Activated naive CD4-positive, alpha-beta T cell treated with anti-CD3 and anti-CD28 coated beads, Interleukin-2, amount 50 U/mL, for 72 hours (primary cell): ENCODE results near the gene WFDC1. TPM values are rescaled to one million over a fixed set of nuclear protein-coding genes. Genes with fewer than 3 reads are reported as not detected.
"Not testable (repeated sequence)": the region's sequence is repeated elsewhere in the genome, so short reads cannot be mapped to it uniquely, and the experiment has no call there.

Experiments
- ATAC-seq, 2 donors: fragments of 150-1000 bp; cut with Tn5 transposase; 2 replicates each; pipeline ENCODE4 v1.10.0; 2021; ENCODE audit warnings: mild to moderate bottlenecking in 2 of 2, moderate library complexity in 2 of 2
- DNase-seq, 2 donors: peaks; one replicate each; pipeline ENCODE4 v3.0.0; 2021 to 2022; ENCODE audit warnings: low spot score in 2 of 2
- H3K27ac Mint-ChIP-seq, 2 donors: one replicate each; pipeline ENCODE4 v1.8.0; 2022; ENCODE audit warnings: mild to moderate bottlenecking in 2 of 2, mixed read lengths in 2 of 2
- H3K36me3 Mint-ChIP-seq, 2 donors: one replicate each; pipeline ENCODE4 v1.8.0; 2022; ENCODE audit warnings: mixed read lengths in 2 of 2
- H3K9me3 Mint-ChIP-seq, 2 donors: one replicate each; pipeline ENCODE4 v1.8.0; 2022; ENCODE audit warnings: mixed read lengths in 2 of 2
- total RNA-seq, 2 donors: library from RNA; stranded (reverse); gene quantifications; one replicate each; pipeline ENCODE4 v1.2.3, GENCODE V29; 2022

The WFDC1 gene
- total RNA-seq, 2 donors from 2014 or later, result not detected

- peaks cover 0 to 5% of the 10 kb centered on the region in 2 donors for H3K9me3 Mint-ChIP-seq
- H3K27ac Mint-ChIP-seq, result no peak overlapping the region
- no peak for DNase-seq
- ATAC-seq, result no peak
- H3K36me3 Mint-ChIP-seq, result peaks cover 0 to 4% of the 10 kb centered on the region in 2 donors
Observed at GRCh38 chr16:84330685-84331050, 36.0 kb downstream of the WFDC1 start.

- no peak for ATAC-seq
- H3K9me3 Mint-ChIP-seq, result peaks cover 3 to 12% of the 10 kb centered on the region in 2 donors
- H3K36me3 Mint-ChIP-seq, result peaks cover 4 to 13% of the 10 kb centered on the region in 2 donors
- H3K27ac Mint-ChIP-seq, result no peak overlapping the region
- DNase-seq, result no peak
Observed at GRCh38 chr16:84331998-84332780, 37.5 kb downstream of the WFDC1 start.

DNA sequence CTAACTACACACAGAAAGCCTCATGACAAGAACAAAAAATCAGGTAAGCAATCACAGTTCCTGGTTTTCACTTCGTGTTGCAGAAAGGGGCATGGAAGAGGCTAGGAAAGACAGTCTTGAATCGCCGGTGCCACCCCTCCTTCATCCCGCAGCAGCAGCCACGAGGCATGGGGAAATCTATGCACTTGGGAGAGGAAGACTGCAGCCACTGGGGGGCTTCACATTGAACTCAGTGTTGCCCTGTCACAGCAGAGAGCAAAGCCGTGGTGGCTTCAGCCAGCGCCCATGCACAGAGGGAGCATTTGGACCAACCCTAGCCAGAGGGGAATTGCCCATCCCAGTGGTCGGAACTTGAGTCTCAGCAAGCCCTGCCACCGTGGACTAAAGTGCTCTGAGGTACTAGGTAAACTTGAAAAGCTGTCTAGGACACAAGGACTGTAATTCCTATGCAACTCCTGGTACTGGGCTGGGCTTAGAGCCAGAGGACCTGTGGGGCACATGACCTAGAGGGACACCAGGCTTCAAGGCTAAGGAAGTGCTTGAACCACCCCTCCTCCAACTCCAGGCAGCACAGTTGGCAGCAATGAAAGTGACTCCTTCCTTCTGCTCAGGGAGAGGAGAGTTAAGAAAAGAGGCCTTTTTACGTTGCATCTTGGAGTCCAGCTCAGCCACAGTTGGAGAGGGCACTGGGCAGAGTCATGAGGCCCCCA lies 38.5 kb downstream of the WFDC1 start:
- H3K36me3 Mint-ChIP-seq, result peaks cover 8 to 18% of the 10 kb centered on the region in 2 donors
- DNase-seq (no peak), ATAC-seq (no peak)
- H3K27ac Mint-ChIP-seq, result no peak overlapping the region
- peaks cover 8 to 17% of the 10 kb centered on the region in 2 donors for H3K9me3 Mint-ChIP-seq

DNA sequence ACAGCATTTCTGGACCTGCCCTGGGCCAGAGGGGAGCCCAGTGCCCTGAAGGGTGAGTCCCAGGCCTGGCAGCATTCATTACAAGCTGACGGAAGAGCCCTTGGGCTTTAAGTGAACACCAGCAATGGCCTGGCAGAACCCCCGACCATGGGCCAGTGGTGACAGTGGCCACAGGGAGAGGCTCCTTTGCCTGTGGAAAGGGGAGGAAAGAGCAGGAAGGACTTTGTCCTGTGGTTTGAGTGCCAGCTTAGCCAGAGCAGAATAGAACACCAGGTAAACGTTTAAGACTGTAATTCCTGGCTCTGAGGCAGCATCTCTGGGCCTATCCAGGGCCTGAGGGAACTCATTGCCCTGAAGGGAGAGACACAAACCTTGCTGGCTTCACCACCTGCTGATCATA lies 39.4 kb downstream of the WFDC1 start:
- Mint-ChIP-seq H3K36me3 (peaks cover 8 to 18% of the 10 kb centered on the region in 2 donors), H3K27ac (no peak overlapping the region), H3K9me3 (peaks cover 8 to 17% of the 10 kb centered on the region in 2 donors)
- DNase-seq (no peak), ATAC-seq (no peak)

DNA sequence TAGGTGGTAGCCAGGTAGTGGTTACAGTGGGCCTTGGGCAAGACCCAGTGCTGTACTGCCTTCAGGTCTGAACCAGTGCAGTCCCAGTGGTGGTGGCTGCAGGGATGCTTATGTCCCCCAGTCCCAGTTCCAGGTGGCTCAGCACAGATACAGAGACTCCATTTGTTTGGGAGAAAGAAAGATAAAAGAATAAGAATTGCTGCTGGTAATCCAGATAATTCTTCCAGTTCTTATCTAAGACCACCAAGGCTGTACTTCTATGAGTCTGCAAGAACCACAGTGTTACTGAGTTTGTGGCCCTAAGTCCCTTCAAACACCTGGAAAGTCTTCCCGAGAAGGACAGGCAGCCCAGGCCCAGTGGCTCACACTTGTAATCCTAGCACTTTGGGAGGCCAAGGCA lies 39.8 kb downstream of the WFDC1 start:
- DNase-seq (no peak), ATAC-seq (no peak)
- H3K36me3 Mint-ChIP-seq, result peaks cover 8 to 18% of the 10 kb centered on the region in 2 donors
- no peak overlapping the region for H3K27ac Mint-ChIP-seq
- peaks cover 8 to 17% of the 10 kb centered on the region in 2 donors for H3K9me3 Mint-ChIP-seq

- ATAC-seq, H3K27ac Mint-ChIP-seq, DNase-seq: not testable (repeated sequence)
- Mint-ChIP-seq H3K9me3 (peaks cover 8 to 17% of the 10 kb centered on the region in 2 donors), H3K36me3 (peaks cover 8 to 18% of the 10 kb centered on the region in 2 donors)
Observed at GRCh38 chr16:84337236-84337635, 42.6 kb downstream of the WFDC1 start.

DNA sequence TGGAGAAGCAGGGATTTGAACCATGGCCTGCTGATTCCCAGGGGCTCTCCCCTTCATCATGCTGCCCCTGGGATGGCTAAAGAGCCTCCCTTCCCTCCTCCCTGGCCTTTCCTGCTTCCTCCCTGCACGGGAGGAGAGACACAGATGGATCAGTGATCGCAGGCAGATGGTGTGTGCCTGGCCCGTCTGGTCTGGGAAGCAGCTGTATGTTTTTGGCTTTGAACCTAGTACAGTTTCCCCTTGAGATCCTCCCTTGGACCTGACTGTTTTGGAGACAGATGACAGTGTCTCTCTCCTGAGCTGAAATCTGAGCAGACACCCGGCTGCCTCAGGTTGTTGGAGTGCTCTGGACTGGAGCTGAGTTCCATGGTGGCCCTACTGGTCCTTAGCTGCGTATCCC lies 44.6 kb downstream of the WFDC1 start:
- ATAC-seq (no peak), DNase-seq (no peak)
- no peak overlapping the region for H3K27ac Mint-ChIP-seq
- H3K36me3 Mint-ChIP-seq, result peaks cover 8 to 18% of the 10 kb centered on the region in 2 donors
- H3K9me3 Mint-ChIP-seq, result peaks cover 8 to 17% of the 10 kb centered on the region in 2 donors

DNA sequence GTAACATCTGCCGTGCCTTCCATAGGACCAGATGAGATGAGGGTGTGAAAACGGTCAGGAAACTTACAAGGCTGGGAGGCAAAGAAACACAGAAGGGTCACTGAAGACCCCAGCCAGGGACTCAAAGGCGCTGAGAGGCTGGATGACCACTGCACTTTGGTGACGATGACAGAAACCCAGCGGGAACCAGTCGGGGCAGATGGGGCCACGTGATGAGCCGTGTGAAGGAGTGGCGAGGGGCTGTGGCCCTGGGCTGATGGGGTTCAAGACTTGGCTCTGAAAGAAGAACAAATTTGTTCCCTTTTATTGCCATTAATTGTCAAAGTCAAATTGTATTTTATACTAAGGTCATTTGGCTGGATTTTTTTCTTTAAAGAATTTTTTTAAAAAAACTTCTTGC lies 45.1 kb downstream of the WFDC1 start:
- Mint-ChIP-seq H3K36me3 (peaks cover 8 to 18% of the 10 kb centered on the region in 2 donors), H3K27ac (no peak overlapping the region), H3K9me3 (peaks cover 8 to 17% of the 10 kb centered on the region in 2 donors)

DNA sequence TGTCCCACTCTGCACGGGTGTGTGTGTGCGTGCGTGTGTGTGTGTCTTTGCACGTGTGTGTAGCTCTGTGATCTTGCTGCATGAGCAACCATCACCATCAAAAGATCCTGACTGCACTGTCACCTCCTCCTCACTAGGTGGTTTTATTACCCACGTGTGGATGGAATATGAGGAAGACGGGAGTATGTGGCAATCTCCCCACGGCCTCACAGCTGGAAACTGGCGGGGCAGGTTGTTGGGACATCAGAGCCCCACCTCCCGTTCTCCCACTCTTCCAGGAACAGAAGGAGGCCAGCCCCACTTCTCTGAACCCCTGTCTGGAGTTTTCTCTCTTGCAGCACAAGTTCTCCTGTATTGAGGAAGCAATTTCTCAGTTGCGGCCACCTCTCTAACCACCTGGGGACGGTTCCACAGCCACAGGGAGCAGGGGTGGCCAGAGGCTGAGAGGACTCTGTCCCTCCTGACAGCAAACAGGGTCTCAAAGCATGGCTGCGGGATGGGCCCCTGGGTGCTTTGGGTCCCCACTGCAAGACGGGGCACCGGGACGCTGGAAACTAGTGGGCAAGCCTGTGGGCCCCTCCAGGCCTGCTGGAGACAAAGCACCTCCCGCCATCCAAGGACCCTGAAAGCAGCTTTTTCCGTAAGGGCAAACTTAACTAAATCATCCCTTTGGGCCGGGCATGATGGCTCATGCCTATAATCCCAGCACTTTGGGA lies 45.8 kb downstream of the WFDC1 start:
- no peak for ATAC-seq
- H3K27ac Mint-ChIP-seq, result no peak overlapping the region
- peaks cover 8 to 13% of the 10 kb centered on the region in 2 donors for H3K9me3 Mint-ChIP-seq
- H3K36me3 Mint-ChIP-seq, result peaks cover 8 to 16% of the 10 kb centered on the region in 2 donors
- no peak for DNase-seq

More for the DNA sequence above, 45.1 kb downstream of the WFDC1 start:
- ATAC-seq (no peak), DNase-seq (no peak)

DNA sequence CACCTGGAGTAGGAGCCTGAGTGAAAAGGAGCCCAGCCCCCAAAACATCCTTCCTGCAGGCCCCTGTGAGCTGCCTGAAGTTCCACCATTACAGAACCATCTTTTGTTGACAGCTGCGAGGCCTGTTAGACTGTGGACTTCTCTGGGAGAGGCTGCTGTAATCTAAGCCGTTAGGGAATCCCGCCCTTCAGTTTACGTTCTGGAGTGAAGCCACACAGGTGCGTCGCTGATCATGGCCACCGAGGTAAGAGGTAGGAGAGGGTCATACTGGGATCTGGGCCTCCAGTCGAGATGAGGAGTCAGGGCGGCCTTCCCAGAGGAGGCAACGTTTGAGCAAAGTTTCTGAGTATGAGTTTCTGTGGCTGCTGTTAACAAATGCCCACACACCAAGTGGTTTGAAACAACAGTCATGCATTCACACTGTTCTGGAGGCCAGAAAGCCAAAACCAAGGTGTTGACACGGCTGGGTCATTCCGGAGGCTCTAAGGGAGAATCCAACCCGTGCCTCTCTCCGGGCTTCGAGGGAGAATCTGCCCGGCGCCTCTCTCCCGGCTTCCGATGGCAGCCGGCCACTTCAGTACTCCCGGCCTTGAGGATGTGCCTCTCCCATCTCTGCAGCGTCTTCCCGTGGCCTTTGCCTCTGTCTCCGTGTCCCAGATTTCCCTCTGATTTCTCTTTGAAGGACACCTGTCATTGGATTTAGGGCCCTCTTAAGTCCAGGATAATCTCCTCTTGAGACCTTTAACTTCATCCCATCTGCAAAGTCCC lies 47.0 kb downstream of the WFDC1 start:
- no peak for DNase-seq
- Mint-ChIP-seq H3K36me3 (peaks cover 8 to 9% of the 10 kb centered on the region in 2 donors), H3K9me3 (peaks cover 8 to 9% of the 10 kb centered on the region in 2 donors), H3K27ac (no peak overlapping the region)
- no peak for ATAC-seq

DNA sequence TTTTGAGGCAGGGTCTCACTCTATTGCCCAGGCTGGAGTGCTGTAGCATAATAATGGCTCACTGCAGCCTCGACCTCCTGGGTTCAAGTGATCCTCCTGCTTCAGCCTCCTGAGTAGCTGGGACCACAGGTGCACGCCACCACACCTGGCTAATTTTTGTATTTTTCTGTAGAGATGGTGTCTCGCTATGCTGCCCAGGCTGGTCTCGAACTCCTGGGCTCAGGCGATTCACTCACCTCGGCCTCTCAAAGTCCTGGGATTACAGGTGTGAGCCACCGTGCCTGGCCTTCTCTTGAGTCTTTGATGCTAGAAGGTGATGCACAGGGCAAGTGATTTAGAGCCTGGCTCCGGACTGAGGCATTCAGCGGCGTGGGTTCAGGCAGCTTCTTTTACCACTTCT lies 49.1 kb downstream of the WFDC1 start:
- not testable (repeated sequence) for H3K27ac Mint-ChIP-seq, ATAC-seq, H3K36me3 Mint-ChIP-seq, H3K9me3 Mint-ChIP-seq, DNase-seq

- Mint-ChIP-seq H3K9me3 (no peaks in the 10 kb centered on the region), H3K36me3 (no peaks in the 10 kb centered on the region), H3K27ac (no peak overlapping the region)
- no peak for DNase-seq
- ATAC-seq, result no peak
Observed at GRCh38 chr16:84344781-84345180, 50.1 kb downstream of the WFDC1 start.

DNA sequence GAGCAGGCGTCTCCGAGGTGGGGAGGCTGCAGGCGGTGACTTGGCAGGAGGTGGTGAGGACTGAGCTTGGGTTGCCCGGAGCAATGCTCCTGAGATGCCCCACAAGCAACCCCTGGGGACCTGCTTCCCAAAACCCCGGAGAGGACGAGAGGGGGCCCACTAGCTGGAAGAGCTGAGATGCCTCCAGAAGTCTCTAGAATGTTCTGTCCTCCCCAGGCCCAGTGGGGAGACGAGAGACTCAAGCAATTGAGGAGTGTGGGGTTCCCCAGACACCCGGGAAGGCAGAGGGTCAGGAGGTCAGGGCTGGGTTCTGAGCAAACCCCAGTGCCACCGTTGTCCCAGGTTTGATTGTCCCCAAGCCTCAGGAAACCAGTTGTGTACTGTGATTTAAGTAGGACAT lies 52.5 kb downstream of the WFDC1 start:
- ATAC-seq (no peak), DNase-seq (no peak)
- Mint-ChIP-seq H3K36me3 (no peaks in the 10 kb centered on the region), H3K9me3 (no peaks in the 10 kb centered on the region), H3K27ac (no peak overlapping the region)

GRCh38 chr16:84348386-84348888 lies 53.8 kb downstream of the WFDC1 start:
- Mint-ChIP-seq H3K36me3 (no peaks in the 10 kb centered on the region), H3K9me3 (no peaks in the 10 kb centered on the region), H3K27ac (no peak overlapping the region)
- ATAC-seq (no peak), DNase-seq (no peak)

GRCh38 chr16:84349862-84350684 lies 55.4 kb downstream of the WFDC1 start:
- no peaks in the 10 kb centered on the region for H3K36me3 Mint-ChIP-seq
- DNase-seq, result no peak
- no peak overlapping the region for H3K27ac Mint-ChIP-seq
- no peaks in the 10 kb centered on the region for H3K9me3 Mint-ChIP-seq
- ATAC-seq, result no peak
